Measurements from ENCODE around the gene BEAN1.
"Not testable (repeated sequence)": the region's sequence is repeated elsewhere in the genome, so short reads cannot be mapped to it uniquely, and the experiment has no call there.

The BEAN1 gene

DNA sequence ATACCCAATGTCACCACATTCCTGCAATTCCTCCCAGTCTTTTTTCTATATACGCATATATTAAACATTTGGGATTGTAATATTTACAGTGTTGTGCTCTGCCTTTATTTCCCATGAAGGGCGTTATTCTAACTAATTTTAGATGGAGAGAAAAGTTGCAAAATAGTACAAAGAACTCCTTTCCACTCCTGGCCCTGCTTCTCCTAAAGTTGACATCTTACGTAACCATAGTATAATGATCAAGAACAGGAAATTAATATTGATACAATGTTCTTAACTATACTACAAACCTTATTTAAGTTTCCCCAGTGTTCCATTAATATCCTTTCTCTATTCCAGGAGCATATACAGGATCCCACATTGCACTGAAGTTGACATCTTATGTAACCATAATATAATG is 76.5 kb downstream of the BEAN1 start:
- DNase-seq (ENCODE audit: low read depth in 3 of 3, low spot score in 1 of 3) = no peak

DNA sequence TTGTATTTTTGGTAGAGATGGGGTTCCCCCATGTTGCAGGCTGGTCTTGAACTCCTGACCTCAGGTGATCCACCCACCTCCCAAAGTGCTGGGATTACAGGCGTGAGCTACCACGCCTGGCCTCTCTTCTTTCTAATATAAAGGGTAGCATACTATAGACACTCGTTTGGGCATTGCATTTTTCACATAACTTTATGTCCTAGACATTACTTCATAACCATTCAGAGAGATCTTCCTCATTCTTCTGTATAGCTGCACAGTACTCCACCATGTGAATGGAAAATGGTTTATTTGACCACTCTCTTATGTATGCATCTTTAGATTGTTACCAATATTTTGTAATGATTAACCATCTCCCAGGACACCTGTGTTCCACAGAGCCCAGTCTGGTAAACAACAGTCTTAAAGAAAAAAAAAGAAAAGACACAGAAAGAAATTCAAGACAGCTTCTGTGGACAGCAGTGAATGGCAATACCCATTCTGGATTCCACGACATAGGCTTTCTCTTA is 80.7 kb downstream of the BEAN1 start:
- no peak for DNase-seq (ENCODE audit: low read depth in 3 of 3, low spot score in 1 of 3)

DNA sequence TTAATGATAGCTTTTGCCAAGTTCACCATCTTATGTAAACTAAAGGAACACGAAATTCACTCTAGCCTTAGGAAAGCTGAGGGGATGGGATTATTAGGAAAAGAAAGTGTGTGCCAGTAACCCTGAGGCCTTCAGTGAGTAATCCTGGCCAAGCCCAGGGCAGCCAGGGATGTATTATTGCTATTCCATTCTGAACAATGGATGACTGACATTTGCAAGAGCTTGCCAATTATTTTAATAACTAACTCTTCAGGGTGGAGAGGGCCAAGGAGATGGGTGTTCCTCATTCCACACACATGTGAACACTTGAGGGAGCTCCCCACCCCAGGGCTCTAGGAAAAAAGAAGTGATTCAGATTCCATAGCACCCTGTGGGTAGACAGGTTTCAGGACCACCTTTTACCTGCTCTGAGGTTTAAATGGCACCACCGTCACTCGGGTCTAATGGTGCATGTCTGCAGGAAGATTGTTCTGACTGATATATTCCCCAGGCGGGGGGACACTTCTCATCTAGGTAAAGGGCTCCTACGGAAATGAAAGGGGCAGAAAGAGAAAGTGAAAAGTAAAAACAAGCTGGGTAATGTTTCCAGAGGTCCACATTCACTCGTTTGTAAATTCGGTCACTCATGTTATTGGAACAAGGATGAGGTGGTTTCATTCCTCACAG is 81.3 kb downstream of the BEAN1 start:
- DNase-seq (ENCODE audit: low read depth in 3 of 3, low spot score in 1 of 3) = no peak

DNA sequence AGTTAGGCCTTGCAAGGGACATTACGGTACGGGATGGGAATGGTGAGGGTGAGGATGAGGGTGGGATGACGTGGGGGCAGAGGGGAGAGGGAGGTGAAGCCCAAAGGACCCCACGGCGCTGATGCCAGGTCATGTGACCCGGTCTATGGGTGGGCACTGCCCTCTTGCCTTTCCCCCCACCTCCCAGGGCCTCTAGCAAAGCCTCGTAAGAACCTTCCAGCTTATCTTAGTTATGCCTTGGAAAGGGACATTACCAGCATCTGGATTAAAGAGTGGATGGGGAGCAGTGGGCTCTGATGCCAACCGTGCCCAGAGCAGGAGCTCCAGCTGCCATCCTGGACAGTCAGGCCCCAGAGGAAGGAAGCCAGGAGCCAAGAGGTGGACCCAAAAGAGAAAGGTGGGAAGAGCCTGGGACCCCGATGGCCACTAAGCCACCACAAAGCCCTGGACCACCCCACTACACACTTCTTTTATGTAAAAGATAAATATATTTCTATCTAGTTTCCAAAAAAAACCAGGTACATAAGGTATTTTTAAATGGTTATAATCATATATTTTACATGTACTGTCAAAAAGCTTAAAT is 81.9 kb downstream of the BEAN1 start:
- DNase-seq (ENCODE audit: low read depth in 3 of 3, low spot score in 1 of 3) = no peak

DNA sequence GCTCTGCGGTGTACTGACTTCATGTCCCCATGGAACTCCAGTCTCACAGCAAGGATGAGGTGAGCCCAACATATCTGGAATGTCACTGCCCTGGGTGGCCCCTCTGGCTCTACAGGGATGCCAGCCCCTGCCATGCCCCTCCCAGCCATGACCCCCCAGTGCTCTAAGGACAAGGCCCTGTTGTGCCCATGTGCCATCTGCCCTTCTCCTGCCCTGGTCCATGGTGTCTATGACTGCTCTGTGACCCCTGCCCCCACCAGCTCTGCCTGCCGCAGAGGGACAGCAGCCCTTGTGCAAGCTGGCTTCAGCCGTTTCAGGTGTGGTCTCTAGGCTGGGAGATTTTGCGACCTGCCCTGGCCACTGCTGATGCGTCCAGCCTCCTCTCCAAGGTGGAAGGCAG is 82.5 kb downstream of the BEAN1 start:
- DNase-seq (ENCODE audit: low read depth in 3 of 3, low spot score in 1 of 3) = no peak

DNA sequence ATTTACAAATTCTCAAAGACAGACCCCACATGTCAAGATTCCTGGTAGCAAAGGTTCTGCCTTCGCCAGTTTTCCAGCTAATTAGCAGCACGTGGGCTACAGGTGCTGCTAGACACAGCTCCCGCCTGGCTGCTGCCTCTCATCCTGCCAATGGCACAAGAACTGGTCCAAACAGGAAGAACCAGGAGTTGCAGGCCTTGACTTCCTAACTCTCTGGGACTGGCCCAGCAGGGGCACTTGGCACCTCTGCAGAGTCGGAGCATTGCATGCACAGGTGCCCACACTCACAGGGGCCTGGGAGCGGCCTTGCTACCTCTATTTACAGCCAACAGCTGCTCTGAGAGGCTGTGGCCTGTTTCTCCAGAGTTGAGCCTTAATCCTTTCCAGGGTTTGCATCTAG is 83.2 kb downstream of the BEAN1 start:
- DNase-seq (ENCODE audit: low read depth in 3 of 3, low spot score in 1 of 3) = no peak

DNA sequence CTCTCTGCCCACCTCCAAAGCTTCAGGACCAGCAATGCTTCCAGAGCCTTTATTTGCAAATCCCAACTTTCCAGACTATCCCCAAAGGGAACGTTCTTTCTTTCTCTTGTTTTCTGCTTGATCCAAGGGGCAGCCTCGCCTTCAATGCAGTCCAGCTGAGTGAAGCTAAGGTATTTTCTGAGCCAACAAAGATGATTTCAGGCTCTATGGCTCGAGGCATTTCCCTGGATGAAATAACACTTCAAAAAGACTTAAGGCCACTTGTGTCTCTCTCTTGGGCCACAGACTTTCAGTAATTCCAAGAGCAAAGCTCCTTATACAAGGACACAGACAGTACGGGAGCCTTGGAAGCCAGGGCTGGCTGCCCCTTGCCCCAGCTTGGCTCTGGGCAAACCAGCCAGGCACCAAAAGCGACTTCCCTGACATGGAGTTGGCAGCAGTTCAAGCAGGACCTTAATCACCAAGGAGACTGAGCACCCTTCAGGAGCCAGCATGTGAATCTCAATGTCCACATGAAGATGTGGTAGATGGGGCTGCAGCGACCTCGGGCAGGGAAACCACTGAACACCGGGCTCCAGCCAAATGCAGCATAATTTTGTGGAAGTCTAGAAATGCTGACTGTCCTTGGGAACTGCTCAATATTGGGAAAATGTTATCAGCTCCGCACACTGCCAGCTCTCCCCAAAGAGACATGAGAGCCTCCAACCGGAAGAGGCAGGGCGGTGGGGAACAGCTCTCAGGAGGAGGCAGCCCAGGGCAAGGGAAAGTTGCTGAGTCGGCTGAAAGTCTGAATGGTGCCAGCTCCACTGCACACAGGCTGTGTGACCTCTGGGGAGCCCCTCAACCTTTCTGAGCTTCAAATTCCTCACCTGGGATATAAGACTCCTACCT is 83.9 kb downstream of the BEAN1 start:
- DNase-seq (ENCODE audit: low read depth in 3 of 3, low spot score in 1 of 3) = no peak

DNA sequence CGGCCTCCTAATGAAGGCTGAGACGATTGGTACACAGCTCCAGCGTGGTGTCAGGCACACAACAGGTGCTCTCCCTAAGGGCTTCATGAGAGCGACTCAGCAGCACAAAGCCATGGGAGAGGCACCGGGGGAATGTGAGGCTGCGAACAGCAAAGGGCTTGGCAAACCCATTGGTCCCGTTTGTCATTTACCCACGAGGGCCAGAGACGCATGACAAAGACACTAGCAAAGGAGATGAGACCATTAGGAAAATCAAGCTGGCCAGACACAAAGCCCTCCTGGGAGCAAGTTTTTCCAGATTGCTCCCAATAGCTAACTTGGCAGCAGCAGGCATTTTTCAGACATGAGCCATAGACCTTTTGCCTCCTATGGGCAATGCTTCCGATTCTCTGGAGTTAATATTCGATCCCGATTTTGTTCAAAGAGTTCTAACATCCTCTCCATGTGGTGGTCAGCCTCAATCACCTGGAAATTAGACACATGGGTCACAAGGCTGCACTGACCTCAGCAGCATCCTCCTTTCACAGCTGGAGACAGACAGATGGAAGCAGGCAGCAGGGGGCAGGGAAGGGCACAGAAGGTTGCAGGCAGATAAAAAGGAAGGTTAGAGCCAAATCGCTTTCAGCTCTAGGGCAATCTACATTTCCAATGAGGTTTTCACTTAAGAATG is 84.6 kb downstream of the BEAN1 start:
- DNase-seq (ENCODE audit: low read depth in 3 of 3, low spot score in 1 of 3) = no peak

DNA sequence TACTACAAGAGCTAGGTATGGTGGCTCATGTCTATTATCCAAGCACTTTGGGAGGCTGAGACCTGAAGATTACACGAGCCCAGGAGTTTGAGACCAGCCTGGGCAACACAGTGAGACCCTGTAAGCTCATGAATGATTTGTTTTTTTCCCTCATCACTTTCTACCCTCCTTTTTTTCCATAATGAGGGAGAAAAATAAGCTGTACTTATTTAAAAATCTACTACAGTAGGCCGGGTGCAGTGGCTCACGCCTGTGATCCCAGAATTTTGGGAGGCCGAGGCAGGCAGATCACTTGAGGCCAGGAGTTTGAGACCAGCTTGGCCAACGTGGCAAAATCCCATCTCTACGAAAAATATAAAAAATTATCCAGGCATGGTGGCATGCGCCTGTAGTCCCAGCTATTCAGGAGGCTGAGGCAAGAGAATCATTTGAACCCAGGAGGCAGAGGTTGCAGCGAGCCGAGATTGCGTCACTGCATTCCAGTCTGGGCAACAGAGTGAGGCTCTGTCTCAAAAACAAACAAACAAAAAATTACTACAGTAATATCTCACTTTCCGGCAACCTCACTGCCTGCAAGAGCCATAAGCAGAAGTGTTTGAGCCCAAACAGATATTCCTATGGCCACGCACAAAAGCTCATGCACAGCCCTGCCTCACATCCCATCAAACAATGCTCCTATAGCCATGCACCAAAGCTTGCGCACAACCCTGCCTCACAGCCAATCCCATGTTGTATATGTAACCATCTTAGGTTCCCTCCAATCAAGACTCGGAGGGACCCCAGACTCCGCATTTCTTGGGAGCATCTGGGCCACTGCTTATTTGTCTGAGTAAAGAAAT is 85.4 kb downstream of the BEAN1 start:
- no peak for DNase-seq (ENCODE audit: low read depth in 3 of 3, low spot score in 1 of 3)

DNA sequence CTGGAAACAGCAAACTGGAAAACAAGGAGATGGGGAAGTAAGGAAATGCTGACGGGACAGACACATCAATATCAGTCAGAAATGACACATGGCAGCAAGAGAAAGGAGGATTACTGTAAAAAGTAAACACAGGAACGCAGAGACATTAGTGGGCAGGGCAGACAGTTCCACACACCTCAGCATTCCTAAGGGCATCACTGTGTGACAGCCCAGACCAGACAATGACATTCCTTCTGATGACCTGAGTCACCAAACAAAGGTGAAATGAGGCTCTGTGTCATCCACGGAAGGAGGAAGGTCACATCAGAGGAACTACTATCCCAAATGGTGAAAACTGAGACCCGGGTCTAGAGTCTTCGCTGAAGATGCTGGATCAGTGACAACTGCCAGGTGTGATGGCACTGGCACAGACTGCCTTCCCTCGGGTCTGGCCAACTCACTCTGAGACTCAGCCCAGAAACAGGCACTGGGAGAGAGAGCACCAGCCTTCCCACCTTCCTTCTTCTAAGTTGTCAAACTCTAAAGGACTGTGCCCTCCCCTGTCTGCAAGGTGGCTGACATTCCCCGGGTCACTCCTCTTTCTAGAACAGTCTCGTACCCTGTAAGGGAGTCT is 86.1 kb downstream of the BEAN1 start:
- DNase-seq (ENCODE audit: low read depth in 3 of 3, low spot score in 1 of 3) = no peak

DNA sequence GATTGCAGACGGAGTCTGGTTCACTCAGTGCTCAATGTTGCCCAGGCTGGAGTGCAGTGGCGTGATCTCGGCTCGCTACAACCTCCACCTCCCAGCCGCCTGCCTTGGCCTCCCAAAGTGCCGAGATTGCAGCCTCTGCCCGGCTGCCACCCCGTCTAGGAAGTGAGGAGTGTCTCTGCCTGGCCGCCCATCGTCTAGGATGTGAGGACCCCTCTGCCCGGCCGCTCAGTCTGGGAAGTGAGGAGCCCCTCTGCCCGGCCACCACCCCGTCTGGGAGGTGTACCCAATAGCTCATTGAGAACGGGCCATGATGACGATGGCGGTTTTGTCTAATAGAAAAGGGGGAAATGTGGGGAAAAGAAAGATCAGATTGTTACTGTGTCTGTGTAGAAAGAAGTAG is 87.3 kb downstream of the BEAN1 start:
- not testable (repeated sequence) for DNase-seq (ENCODE audit: low read depth in 3 of 3, low spot score in 1 of 3)

DNA sequence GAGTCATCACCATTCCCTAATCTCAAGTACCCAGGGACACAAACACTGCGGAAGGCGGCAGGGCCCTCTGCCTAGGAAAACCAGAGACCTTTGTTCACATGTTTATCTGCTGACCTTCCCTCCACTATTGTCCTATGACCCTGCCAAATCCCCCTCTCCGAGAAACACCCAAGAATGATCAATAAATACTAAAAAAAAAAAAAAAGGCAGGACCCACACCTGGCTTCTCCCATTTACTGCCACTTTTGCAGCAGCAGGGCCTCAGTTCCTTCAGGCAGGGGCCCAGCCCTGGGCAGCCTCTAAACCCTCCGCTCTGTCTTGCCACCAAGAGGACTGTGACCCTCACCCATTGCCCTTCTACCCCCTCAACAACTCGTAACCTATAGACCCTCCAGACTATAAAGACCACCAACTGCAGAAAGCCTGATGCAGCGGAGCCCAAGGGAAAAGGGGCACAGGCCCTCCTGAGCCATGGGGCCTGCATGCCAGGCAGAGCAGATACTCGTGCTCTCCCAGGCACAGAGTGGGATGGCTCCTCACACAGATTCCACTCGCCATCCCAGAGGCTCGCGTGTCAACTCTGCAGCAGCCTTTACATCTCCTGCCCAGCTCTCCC is 88.0 kb downstream of the BEAN1 start:
- not testable (repeated sequence) for DNase-seq (ENCODE audit: low read depth in 3 of 3, low spot score in 1 of 3)

DNA sequence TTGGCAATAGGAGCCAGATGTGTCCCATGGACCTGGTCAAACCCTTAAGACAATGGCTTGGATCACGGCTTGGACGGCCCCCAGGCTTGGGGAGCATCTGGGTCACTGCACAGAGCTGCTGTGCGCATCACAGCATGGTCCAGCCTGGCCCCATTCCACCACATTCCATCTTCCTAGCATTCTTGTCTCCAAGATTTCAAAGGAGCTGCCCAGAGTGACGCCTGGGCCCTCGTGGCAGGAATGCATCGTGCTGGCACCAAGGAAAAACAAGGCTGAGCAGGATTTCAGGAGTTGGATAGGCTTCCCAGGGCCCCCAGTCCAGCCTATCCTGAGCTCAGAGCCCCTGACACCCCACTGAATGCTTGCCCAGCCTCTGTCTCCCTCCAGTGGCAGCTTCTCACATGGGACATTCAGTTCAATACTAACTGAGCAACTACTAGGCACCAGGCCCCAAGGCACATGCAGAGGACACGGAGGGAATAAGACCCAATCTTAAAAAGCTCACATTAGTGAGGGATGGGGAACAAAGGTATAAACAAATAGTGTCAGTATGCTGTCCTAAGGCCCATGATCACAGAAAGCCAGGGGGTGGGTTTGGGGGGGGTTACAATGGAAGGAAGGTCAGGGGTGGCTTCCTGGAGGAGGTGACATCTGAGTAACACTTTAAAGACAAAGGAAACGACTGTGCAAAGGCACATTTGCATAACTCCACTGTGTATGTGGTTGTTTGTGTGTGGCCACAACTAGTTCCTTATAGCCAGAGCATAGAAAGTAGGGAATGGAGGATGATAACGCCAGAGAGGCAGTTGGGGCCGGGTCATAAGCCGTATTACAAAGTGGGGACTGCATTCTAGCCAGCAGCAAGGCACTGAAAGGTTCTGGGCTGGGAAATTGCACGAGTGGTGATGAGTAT is 88.8 kb downstream of the BEAN1 start:
- DNase-seq (ENCODE audit: low read depth in 3 of 3, low spot score in 1 of 3) = no peak

DNA sequence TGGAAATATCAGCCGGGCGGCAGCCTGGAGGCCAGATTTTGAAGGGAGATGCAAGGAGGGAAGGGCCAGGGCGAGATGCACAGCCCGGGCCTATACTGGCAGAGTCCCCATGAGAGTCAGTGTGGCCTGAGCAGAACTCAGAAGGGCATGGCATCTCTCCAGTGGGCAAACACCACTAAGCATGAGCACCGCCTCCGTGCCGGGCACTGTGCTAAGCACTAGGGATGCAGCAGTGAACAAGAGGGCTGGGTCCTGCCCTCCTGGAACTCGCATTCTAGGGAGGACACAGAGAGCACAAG is 89.4 kb downstream of the BEAN1 start:
- DNase-seq (ENCODE audit: low read depth in 3 of 3, low spot score in 1 of 3) = no peak

DNA sequence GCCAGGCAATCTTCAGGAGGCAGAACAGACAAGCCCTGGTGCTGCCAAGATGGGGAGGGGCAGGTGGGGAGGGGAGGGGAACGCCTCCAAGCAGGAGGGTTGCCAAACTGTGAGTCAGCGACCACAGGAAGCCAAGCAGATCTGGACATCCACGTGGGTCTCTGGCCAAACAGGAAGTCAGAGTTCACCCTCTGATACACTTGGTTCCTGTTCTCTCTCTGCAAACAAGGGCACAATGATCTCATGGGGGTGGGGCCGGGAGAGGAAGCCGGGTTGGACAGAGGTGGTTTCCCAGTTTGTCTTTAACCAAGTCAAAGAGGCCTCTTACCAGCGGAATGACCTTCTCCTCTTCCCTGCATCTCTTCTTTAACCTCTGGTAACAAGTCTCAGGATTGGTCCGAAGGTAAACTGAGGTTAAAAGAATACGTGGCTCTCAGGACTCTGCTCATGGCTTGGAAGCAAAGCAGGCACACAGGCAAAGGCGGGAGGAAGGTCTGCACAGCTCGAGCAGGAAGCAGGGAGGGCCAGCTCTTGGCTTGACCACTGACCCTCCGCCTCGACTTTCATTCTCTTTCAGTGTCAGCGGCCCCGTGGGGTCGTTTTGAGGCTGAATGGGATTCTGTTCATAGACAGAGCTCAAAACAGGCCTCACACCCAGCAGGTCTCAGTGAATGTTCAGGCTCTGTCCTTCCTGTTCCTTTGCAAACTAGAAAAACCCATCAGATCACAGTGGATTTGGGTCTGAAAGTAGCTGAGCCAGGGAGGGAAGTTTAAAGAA is 89.9 kb downstream of the BEAN1 start:
- peak; percentile 33 to 73 (median 65) for DNase-seq (ENCODE audit: low read depth in 3 of 3, low spot score in 1 of 3)

DNA sequence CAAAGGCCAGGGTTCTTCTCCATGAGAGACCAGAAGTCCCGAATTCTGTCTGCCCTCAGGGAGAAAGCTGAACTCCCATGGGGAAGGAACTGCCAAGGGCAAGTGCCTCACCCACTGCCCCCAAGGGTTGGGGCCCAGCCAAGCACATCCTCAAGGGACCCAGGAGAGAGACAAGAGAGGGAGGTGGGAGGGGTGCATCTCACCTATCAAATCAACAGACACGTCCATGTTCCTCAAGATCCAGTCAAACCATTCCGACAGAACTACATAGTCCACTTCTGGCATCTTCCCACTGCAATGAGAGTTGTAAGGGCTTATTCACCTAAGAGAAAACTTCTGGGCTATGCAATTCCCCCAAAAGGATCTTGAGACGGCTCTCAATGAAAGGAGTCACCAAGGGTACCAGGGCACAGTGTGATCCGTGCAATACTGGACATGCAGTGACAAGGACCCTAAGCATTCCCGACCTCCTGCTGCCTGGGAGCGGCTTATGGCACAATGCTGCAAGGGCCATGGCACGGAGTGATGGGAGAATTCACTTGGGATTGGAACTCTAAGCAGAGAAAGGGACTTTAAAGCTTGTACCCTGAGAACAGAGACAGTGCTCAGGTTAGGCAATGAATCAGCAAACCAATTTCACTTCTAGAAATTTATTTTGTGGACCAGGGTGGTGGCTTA is 90.6 kb downstream of the BEAN1 start:
- DNase-seq (ENCODE audit: low read depth in 3 of 3, low spot score in 1 of 3) = no peak

All from stimulated activated CD4-positive, alpha-beta T cell treated with anti-CD3 and anti-CD28 coated beads, TNF-alpha, amount 100 ng/mL, for 1 hour (primary cell).